ENCODE measurements around the gene SLC66A3. TPM values are rescaled to one million over a fixed set of nuclear protein-coding genes. Genes with fewer than 3 reads are reported as not detected.

The SLC66A3 gene
- total RNA-seq, 1 donor from 2014 or later: 6.0 TPM

GRCh38 chr2:11141319-11141718 lies 13.9 kb upstream of the SLC66A3 start:
- H3K36me3 Mint-ChIP-seq: no peaks in the 10 kb centered on the region
- H3K4me3 Mint-ChIP-seq: no peak overlapping the region
- no peak overlapping the region for H3K27ac Mint-ChIP-seq
- TF ChIP-seq CTCF (IDR thresholded peaks at IDR 0.05; ENCODE audit: unreplicated experiment): no peak
- no peaks in the 10 kb centered on the region for H3K9me3 Mint-ChIP-seq
- H3K27me3 Mint-ChIP-seq (ENCODE audit: low read depth): peaks cover 32% of the 10 kb centered on the region
- no peak for DNase-seq (ENCODE audit: low spot score in 2 of 2, unreplicated experiment in 2 of 2)
- H3K4me1 Mint-ChIP-seq: peaks cover 4% of the 10 kb centered on the region

GRCh38 chr2:11142330-11142729 lies 12.9 kb upstream of the SLC66A3 start:
- no peaks in the 10 kb centered on the region for H3K9me3 Mint-ChIP-seq
- H3K27ac Mint-ChIP-seq: no peak overlapping the region
- TF ChIP-seq CTCF (IDR thresholded peaks at IDR 0.05; ENCODE audit: unreplicated experiment): no peak
- peaks cover 27% of the 10 kb centered on the region for H3K27me3 Mint-ChIP-seq (ENCODE audit: low read depth)
- peaks cover 4% of the 10 kb centered on the region for H3K4me1 Mint-ChIP-seq
- no peak for DNase-seq (ENCODE audit: low spot score in 2 of 2, unreplicated experiment in 2 of 2)
- H3K4me3 Mint-ChIP-seq: no peak overlapping the region
- H3K36me3 Mint-ChIP-seq: no peaks in the 10 kb centered on the region

GRCh38 chr2:11142987-11143386 lies 12.3 kb upstream of the SLC66A3 start:
- Mint-ChIP-seq H3K36me3 (no peaks in the 10 kb centered on the region), H3K4me3 (no peak overlapping the region), H3K4me1 (peaks cover 4% of the 10 kb centered on the region), H3K9me3 (no peaks in the 10 kb centered on the region), H3K27ac (no peak overlapping the region), H3K27me3 (ENCODE audit: low read depth) (peaks cover 24% of the 10 kb centered on the region)
- no peak for DNase-seq (ENCODE audit: low spot score in 2 of 2, unreplicated experiment in 2 of 2)
- no peak for TF ChIP-seq CTCF (IDR thresholded peaks at IDR 0.05; ENCODE audit: unreplicated experiment)

- DNase-seq (ENCODE audit: low spot score in 2 of 2, unreplicated experiment in 2 of 2): no peak
- Mint-ChIP-seq H3K4me3 (no peak overlapping the region), H3K4me1 (peaks cover 4% of the 10 kb centered on the region), H3K9me3 (no peaks in the 10 kb centered on the region), H3K36me3 (no peaks in the 10 kb centered on the region), H3K27me3 (ENCODE audit: low read depth) (peaks cover 22% of the 10 kb centered on the region), H3K27ac (no peak overlapping the region)
- no peak for TF ChIP-seq CTCF (IDR thresholded peaks at IDR 0.05; ENCODE audit: unreplicated experiment)
Observed at GRCh38 chr2:11144077-11144737, 11.1 kb upstream of the SLC66A3 start.

GRCh38 chr2:11144738-11145079 lies 10.6 kb upstream of the SLC66A3 start:
- no peak for TF ChIP-seq CTCF (IDR thresholded peaks at IDR 0.05; ENCODE audit: unreplicated experiment)
- Mint-ChIP-seq H3K4me3 (no peak overlapping the region), H3K27me3 (ENCODE audit: low read depth) (peaks cover 22% of the 10 kb centered on the region), H3K4me1 (peaks cover 4% of the 10 kb centered on the region), H3K27ac (no peak overlapping the region), H3K36me3 (no peaks in the 10 kb centered on the region), H3K9me3 (no peaks in the 10 kb centered on the region)
- DNase-seq (ENCODE audit: low spot score in 2 of 2, unreplicated experiment in 2 of 2): no peak

GRCh38 chr2:11145350-11145749 lies 9.9 kb upstream of the SLC66A3 start:
- peaks cover 4% of the 10 kb centered on the region for H3K4me1 Mint-ChIP-seq
- no peak overlapping the region for H3K27ac Mint-ChIP-seq
- H3K36me3 Mint-ChIP-seq: no peaks in the 10 kb centered on the region
- H3K27me3 Mint-ChIP-seq (ENCODE audit: low read depth): peaks cover 22% of the 10 kb centered on the region
- DNase-seq (ENCODE audit: low spot score in 2 of 2, unreplicated experiment in 2 of 2): no peak
- H3K4me3 Mint-ChIP-seq: no peak overlapping the region
- TF ChIP-seq CTCF (IDR thresholded peaks at IDR 0.05; ENCODE audit: unreplicated experiment): no peak
- H3K9me3 Mint-ChIP-seq: no peaks in the 10 kb centered on the region

Data from mesothelial cell of epicardium (in vitro differentiated cells).